HG03196 (cell line): ENCODE data around the gene PNMA6E.

Experiments used
- ATAC-seq: cut with Tn5 transposase; IDR thresholded peaks from one replicate; pipeline ENCODE4 v1.9.1; 2021; ENCODE audit not compliant: unreplicated experiment

PNMA6E gene

GRCh38 chrX:153361781-153362397, 39.3 kb downstream of the PNMA6E start:
- no peak for ATAC-seq

DNA sequence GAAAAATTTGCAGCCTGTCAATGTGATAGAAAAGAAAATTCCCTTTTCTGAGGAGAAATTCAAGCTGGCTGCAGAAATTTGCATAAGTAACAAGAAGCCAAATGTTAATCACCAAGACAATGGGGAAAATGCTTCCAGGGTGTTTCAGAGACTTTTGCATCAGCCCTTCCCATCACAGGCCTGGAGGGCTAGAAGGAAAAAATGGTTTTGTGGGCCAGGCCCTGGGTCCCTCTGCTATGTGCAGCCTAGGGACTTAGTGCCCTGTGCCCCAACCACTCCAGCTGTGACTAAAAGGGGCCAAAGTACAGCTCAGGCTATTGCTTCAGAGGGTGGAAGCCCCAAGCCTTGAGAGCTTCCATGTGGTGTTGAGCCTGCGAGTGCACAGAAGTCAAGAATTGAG, 43.3 kb downstream of the PNMA6E start:
- no peak for ATAC-seq

- no peak for ATAC-seq
These were observed 47.7 kb downstream of the PNMA6E start for GRCh38 chrX:153353416-153353815.

GRCh38 chrX:153352858-153353257, 48.3 kb downstream of the PNMA6E start:
- ATAC-seq: no peak

- no peak for ATAC-seq
These were observed 49.2 kb downstream of the PNMA6E start for GRCh38 chrX:153351981-153352380.

DNA sequence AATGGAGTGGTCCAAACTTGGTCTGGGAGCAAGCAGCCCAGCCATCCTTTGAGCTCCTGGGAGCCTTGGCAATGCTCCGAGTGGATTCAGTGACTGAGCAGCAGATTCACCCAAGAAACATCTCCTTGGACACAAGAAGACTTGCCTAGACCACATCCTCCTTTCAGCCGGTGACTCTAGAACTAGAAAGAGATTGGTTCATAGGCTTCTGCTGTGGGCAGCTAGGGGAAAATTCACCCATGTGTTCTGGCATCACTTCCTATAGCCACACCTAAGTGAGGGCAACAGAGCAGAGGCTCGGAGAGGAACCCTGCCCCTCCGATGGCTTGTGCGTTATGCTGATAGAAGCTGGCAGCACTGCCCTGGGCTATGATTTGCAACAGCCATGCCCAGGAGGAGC, 51.2 kb downstream of the PNMA6E start:
- ATAC-seq: no peak

DNA sequence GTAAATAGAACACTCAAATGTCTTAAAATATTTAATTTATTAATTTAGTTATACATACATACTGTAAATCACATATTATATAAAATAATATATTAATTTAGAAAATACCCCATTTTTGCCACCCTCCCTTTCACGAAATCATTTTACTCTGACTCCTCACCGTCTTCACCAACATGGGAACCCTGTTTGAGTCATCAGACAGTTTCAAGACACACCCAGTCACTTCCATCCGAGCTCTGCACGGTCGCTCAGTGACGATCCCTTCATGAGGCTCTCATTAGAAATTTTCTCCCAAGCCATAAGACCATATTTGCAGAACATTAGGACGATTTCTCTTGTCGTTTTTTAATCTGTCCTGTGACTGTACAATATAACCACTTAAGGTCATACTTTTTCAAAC, 52.7 kb downstream of the PNMA6E start:
- ATAC-seq: no peak

DNA sequence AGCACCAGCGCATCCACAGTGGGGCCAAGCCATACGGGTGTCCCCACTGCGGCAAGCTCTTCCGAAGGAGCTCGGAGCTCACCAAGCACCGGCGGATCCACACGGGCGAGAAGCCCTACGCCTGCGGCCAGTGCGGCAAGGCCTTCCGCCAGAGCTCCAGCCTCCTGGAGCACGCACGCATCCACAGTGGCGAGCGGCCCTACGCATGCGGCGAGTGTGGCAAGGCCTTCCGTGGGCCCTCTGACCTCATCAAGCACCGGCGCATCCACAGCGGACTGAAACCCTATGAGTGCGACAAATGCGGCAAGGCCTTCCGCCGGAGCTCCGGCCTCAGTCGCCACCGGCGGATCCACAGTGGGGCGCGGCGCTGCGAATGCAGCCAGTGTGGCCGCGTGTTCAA, 53.6 kb downstream of the PNMA6E start:
- ATAC-seq: no peak
